ENCODE measurements around the gene PLXNA2. TPM values are rescaled to one million over a fixed set of nuclear protein-coding genes. Genes with fewer than 3 reads are reported as not detected.

The PLXNA2 gene
- total RNA-seq, 2 experiments from 2014 or later: 1.1 to 1.2 TPM

DNA sequence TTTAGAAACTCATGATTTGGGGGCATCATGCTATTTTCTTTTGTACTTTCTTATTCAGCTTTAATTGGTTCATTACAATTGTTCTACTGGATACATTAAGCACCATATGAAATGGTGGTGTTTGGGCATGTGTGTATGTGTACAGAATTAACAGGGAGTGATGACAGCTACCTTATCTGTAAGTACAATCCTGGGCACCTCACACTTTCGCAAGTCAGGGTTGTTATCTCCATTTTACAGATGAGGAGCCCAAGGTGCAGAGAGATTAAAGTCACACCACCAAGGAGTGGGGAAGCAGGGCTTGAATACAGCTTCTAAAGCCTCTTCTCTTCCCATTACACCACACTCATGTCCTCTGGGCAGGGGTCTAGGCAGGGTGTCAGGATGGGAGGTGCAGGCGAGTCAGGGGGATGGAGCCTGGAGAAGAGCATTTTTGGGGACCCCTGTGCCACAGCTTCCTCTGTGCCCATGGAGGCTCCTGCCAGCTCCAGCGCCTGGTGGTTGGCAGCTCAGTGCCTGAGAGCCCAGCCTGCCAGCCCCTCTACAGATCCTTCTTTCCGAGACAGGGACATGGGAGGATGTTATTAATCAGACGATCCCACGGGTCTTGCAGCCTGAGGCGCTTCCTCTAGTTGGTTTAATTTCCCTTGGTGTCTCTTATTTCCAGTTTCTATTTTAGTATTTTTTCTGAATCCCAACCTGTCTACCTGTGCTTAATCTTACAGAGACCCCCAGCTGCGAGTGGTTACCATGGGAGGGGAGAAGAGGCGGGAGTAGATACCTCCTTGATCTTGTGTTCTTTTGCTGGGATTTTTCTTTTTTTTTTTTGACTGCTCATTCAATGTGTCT lies 207.0 kb downstream of the PLXNA2 start:
- Mint-ChIP-seq H3K4me3 (no peak overlapping the region), H3K4me1 (no peaks in the 10 kb centered on the region), H3K9me3 (no peaks in the 10 kb centered on the region), H3K36me3 (ENCODE audit: low read depth) (no peaks in the 10 kb centered on the region), H3K27ac (no peak overlapping the region), H3K27me3 (peaks cover 2% of the 10 kb centered on the region)
- POLR2A ChIA-PET: no interaction called here
- CTCF ChIA-PET: interaction anchor here (1.5 kb wide), 1 partner anchor 10 kb away, joined by 3 read pairs; no protein-coding TSS in a partner anchor
- no peak for DNase-seq

DNA sequence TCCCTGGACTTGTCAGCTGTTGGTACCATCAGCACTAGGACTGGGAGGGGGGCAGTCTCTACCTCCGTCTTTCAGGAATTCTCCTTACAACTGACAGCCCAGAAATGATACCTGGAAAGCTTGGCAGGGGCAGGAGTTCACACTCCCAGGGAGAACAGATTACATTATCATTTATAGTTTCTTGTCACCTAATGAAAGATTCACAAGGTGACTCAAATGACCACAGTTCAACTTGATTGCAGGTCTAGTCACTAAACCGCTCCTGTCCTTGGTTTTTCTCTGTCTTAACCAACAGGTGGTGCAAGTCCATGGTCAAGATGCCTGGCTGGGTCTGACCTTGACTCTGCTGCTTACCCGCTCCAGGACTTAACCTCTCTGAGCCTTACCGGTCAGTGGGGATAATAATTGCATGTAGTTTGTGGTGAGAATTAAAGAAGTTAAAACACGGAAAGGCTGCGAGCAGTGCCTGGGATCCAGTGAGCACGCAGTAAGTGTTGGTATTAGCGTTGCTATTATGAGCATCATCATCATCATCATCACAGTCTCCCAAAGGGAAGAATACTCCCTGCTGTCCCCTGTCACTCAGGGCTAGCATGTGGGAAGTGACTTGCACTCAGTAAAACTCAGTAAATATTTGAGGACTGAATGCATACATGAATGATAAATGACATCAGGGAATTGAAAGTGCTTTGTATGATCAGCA lies 207.9 kb downstream of the PLXNA2 start:
- DNase-seq: no peak
- ChIA-PET POLR2A (no interaction called here), CTCF (interaction anchor here (1.5 kb wide), 1 partner anchor 11 kb away, joined by 3 read pairs; no protein-coding TSS in a partner anchor)
- H3K9me3 Mint-ChIP-seq: no peaks in the 10 kb centered on the region
- H3K27ac Mint-ChIP-seq: no peak overlapping the region
- H3K27me3 Mint-ChIP-seq: peaks cover 2% of the 10 kb centered on the region
- no peaks in the 10 kb centered on the region for H3K4me1 Mint-ChIP-seq
- no peak overlapping the region for H3K4me3 Mint-ChIP-seq
- H3K36me3 Mint-ChIP-seq (ENCODE audit: low read depth): no peaks in the 10 kb centered on the region

DNA sequence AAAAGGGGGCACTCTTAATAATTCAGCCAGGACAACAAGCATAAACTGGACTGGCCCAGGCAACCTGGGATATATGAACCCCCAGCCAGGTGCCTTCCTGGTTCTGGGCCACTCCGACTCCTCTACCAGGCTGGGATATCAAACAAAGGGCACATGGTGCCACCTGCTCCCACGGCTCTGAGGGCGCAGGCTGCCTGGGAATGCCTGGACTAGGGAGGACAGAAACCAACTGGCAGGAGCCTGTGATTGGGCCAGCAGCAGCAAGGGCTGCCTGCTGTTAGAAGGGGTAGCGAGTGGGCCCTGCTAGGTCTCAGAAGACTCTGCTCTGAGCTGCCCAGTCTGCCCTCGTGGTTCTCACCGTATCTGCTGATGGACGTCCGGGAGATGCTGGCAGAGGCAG lies 210.0 kb downstream of the PLXNA2 start:
- Mint-ChIP-seq H3K27me3 (peaks cover 10% of the 10 kb centered on the region), H3K4me1 (no peaks in the 10 kb centered on the region), H3K9me3 (no peaks in the 10 kb centered on the region), H3K27ac (no peak overlapping the region), H3K4me3 (no peak overlapping the region), H3K36me3 (ENCODE audit: low read depth) (no peaks in the 10 kb centered on the region)
- ChIA-PET CTCF (interaction anchor here (1.5 kb wide), 1 partner anchor 8 kb away, joined by 4 read pairs; no protein-coding TSS in a partner anchor), POLR2A (no interaction called here)
- no peak for DNase-seq

DNA sequence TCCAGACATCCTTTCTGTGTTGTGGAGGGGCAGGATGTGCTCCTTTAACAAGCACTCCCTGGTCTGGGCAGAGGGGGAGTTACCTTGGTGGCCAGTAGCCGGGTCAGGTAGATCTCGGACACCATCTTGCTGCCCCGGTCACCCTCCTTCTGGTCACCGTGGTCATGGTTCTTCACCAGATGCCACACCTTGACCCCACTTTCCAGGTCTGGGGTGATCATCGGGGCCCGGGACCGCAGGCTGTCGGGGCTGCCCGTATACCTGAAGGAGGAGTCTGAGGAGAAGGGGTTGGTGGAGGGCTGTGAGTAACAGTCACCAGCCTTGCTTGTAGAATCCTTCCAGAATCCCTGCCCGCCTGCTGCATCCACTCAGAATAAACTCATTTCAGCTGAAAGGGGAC lies 210.9 kb downstream of the PLXNA2 start:
- POLR2A ChIA-PET: no interaction called here
- Mint-ChIP-seq H3K4me1 (no peaks in the 10 kb centered on the region), H3K9me3 (no peaks in the 10 kb centered on the region), H3K27me3 (peaks cover 10% of the 10 kb centered on the region), H3K36me3 (ENCODE audit: low read depth) (no peaks in the 10 kb centered on the region), H3K27ac (no peak overlapping the region), H3K4me3 (no peak overlapping the region)
- CTCF ChIA-PET: no interaction called here
- no peak for DNase-seq

DNA sequence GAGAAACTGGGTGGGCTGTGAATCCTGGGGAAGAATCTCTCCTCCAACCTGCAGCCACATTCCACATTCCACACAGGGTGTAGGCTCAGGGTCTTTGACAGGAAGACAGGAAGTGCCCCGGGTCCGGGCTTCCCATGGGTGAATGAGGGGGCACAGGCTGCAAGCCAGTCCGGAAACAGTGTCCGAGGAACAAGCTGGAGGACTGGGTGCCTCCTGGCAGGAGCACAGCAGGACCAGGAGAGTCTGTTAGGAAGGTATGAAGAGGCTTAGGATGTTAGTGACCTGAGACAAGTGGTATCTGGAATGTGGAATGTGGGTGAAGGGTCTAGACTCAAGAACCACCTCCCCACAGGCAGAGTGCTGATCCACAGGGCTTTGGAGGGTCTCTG lies 212.3 kb downstream of the PLXNA2 start:
- H3K27me3 Mint-ChIP-seq: peaks cover 10% of the 10 kb centered on the region
- no peak for DNase-seq
- ChIA-PET POLR2A (no interaction called here), CTCF (interaction anchor here (1.1 kb wide), 2 partner anchors 8 to 29 kb away, joined by 3 read pairs; no protein-coding TSS in a partner anchor)
- no peaks in the 10 kb centered on the region for H3K4me1 Mint-ChIP-seq
- no peaks in the 10 kb centered on the region for H3K36me3 Mint-ChIP-seq (ENCODE audit: low read depth)
- no peak overlapping the region for H3K4me3 Mint-ChIP-seq
- no peak overlapping the region for H3K27ac Mint-ChIP-seq
- H3K9me3 Mint-ChIP-seq: no peaks in the 10 kb centered on the region

DNA sequence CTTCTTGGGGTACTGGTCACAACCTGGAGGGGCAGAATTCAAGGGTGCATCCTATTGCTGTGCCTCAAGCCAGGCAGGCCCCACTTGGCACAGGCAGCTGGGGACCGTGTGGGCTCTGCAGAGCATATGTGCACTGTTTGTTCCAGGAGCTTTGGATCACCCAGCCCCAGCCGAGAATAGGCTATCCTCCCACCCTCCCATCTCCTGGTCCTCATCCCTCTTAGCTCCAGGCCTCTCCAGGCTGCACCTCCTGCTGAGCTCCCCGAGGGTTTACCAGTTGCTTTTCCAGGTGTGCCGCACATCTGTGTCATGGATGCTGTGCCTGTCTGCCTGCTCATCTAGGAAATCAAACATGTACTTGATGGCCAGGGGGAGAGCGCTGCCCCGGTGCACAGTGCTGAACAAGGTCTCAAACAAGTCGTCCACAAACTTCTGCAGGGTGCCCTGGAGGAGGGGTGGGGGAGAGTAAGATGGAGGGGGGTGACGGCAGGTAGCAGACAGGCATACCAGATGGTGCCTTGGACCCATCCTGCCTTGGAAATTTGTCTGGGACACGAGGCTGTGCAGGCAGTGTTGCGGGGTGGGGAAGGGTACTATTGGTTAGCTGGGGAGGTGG lies 212.8 kb downstream of the PLXNA2 start:
- ChIA-PET CTCF (interaction anchor here (0.9 to 1.1 kb wide), 2 partner anchors 16 to 29 kb away, joined by 3 read pairs; no protein-coding TSS in a partner anchor), POLR2A (no interaction called here)
- H3K9me3 Mint-ChIP-seq: no peaks in the 10 kb centered on the region

DNA sequence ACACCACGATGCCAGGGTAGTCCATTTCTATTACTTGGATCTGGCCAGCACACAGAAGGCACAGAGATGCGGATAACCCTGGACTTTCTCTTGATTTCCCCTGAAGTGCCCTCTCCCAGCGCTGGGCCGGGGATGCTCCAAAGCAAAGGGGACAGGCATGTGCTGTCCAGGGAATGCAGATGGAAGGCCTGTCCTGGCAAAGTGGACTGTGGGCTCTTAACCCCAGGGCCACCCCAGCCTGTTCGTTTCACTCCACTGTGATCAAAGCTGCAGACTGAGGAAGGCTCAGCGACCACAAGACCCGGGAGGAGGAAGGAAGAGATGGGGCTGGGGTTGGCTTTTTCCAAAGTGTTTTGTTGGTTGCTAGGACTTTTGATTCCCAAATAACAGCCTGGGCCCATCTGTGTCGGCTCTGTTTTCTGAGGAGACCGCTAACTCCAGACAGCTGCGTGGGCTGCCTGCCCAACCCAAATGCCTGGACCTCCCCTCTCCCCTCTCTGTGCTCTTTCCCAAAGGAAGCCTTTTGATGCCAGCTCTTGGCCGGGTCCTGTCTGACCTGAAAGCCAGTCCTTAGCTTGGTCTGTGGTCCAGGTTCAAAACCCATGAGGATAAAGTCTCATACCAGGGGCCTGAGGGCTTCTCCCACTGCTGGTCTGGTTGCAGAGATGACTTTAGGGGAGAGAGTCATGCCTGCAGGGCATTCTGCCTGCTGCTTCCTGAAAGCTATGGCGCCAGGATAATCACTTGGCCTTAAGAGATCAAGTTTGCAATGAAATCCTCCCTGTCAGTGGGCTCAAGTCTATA lies 213.7 kb downstream of the PLXNA2 start:
- H3K4me1 Mint-ChIP-seq: no peaks in the 10 kb centered on the region
- H3K9me3 Mint-ChIP-seq: no peaks in the 10 kb centered on the region
- no peaks in the 10 kb centered on the region for H3K36me3 Mint-ChIP-seq (ENCODE audit: low read depth)
- no peak overlapping the region for H3K27ac Mint-ChIP-seq
- no peak for DNase-seq
- H3K4me3 Mint-ChIP-seq: no peak overlapping the region
- POLR2A ChIA-PET: no interaction called here
- peaks cover 10% of the 10 kb centered on the region for H3K27me3 Mint-ChIP-seq
- CTCF ChIA-PET: interaction anchor here (0.9 to 1.3 kb wide), 2 partner anchors 17 to 214 kb away, joined by 3 read pairs; partner anchors contain the start of gene PLXNA2

More for the DNA sequence above, 212.8 kb downstream of the PLXNA2 start:
- Mint-ChIP-seq H3K4me1 (no peaks in the 10 kb centered on the region), H3K4me3 (no peak overlapping the region), H3K27me3 (peaks cover 10% of the 10 kb centered on the region), H3K36me3 (ENCODE audit: low read depth) (no peaks in the 10 kb centered on the region), H3K27ac (no peak overlapping the region)
- no peak for DNase-seq

DNA sequence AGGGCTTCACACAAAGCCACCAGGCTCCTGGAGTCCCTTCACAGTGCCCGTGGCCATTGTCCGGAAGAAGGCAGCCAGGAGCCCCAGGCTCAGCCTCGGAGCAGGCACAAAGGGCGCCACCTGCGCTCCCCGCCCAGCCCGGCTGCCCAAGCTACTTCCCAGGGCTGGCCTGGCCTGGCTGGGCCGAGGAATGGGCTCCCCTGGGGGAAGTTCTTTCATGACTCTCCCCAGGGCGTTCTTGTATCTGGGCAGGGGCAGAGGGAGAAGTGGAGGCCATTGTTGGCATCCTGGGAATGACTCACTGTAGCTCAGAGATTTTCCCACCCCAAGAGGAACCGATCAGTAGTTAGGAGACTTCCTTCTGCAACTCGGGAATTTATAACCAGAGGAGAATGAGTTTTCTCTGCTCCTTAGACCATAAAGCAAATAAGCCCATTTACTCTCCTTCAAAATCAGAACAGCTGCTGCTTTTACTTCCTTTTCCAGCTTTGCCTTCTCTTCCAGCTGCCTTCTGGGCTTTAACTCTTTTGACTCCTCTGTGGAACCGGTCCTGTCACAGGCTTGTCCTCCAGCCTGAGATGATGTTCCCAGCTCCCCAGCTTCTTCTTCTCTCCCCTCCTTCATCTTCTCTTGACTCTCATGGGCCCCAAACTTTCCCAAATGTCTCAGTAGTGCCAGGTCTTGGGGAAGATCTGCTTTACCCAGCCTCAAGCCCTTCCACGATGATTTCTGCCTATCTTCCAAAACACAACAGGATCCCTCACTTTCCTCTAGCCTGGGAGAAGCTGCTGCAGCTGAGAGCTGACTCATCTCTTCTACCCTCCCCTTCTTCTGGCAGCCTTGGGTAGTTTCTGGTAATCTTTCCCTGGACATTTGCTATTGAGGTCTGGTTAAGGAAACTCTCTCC lies 214.6 kb downstream of the PLXNA2 start:
- no peak overlapping the region for H3K4me3 Mint-ChIP-seq
- peaks cover 8% of the 10 kb centered on the region for H3K27me3 Mint-ChIP-seq
- no peaks in the 10 kb centered on the region for H3K9me3 Mint-ChIP-seq
- H3K36me3 Mint-ChIP-seq (ENCODE audit: low read depth): no peaks in the 10 kb centered on the region
- DNase-seq: no peak
- H3K27ac Mint-ChIP-seq: no peak overlapping the region
- ChIA-PET POLR2A (interaction anchor here (0.6 kb wide), 1 partner anchor 114 kb away, joined by 5 read pairs; no protein-coding TSS in a partner anchor), CTCF (interaction anchor here (1.0 to 1.3 kb wide), 2 partner anchors 18 to 215 kb away, joined by 3 read pairs; partner anchors contain the start of gene PLXNA2)
- H3K4me1 Mint-ChIP-seq: no peaks in the 10 kb centered on the region

DNA sequence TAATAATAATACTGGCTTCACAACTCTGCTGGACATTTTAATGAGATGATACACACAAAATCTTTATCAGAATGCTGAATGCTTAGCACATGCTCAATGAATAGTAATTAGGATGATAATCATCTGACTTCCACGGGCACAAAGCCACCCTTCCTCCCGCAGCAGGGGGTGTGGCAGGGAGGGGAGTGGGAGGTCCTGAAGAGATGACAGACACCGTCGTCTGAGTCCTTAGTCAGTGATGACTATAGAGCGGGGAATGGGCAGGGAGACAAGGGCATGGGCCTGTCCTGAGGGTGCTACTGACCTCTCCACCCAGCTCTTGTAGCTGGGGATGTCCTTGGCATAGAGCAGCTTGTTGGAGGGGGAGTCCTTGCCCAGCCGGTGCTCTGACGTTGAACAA lies 215.7 kb downstream of the PLXNA2 start:
- ChIA-PET CTCF (no interaction called here), POLR2A (no interaction called here)
- no peaks in the 10 kb centered on the region for H3K4me1 Mint-ChIP-seq
- no peak overlapping the region for H3K4me3 Mint-ChIP-seq
- no peak for DNase-seq
- H3K27me3 Mint-ChIP-seq: peaks cover 10% of the 10 kb centered on the region
- no peak overlapping the region for H3K27ac Mint-ChIP-seq
- H3K36me3 Mint-ChIP-seq (ENCODE audit: low read depth): no peaks in the 10 kb centered on the region
- no peaks in the 10 kb centered on the region for H3K9me3 Mint-ChIP-seq

DNA sequence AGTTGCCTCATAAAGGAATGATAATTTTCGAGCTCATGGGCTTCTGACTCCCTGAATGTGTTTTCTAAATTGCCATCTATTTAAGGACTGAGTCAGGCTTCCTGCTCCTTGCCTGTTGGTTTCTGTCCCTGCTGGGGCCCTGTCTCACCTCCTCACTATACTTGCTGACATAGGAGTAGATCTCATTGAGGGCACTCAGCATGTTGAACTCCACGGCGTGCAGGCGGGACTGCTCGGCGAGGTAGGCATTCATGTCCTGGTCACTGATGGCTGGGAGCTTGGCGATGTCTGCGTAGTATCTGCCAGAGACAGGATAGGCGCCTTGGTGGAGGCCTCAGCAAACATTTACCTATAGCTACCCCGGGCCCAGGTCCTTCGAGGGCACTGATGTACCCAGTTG lies 216.3 kb downstream of the PLXNA2 start:
- CTCF ChIA-PET: no interaction called here
- no peak overlapping the region for H3K4me3 Mint-ChIP-seq
- peaks cover 13% of the 10 kb centered on the region for H3K27me3 Mint-ChIP-seq
- H3K27ac Mint-ChIP-seq: no peak overlapping the region
- H3K9me3 Mint-ChIP-seq: no peaks in the 10 kb centered on the region
- no peak for DNase-seq
- POLR2A ChIA-PET: no interaction called here
- no peaks in the 10 kb centered on the region for H3K4me1 Mint-ChIP-seq
- H3K36me3 Mint-ChIP-seq (ENCODE audit: low read depth): no peaks in the 10 kb centered on the region

DNA sequence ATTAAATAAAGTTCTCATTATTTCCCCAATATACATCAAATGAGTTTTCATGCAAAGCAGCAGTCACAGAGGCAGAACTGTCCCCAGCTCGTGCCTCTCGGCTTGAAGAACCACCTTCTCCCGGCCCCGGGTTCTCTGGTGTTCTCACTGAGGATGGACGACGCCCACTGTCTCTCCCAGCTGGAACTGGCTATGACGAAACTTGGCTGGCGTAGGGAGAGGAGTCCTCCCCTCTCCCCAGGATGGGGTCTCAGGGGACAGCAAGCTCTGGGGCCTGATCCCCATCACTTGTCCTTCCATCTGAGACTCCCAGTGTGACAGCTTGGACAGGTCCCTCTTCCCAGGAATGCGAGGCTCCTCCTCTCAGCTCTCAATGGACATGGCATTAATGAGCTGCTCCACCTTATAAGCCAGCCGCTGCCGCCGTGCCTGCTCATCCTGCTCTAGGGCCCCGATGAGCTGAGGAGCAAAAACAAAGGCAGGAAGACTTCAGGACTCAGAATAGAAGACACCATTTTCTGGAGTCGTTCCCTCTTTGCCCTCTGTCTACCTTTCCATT lies 217.2 kb downstream of the PLXNA2 start:
- ChIA-PET CTCF (interaction anchor here (1.8 kb wide), 1 partner anchor 218 kb away, joined by 4 read pairs; no protein-coding TSS in a partner anchor), POLR2A (no interaction called here)
- Mint-ChIP-seq H3K27me3 (peaks cover 15% of the 10 kb centered on the region), H3K36me3 (ENCODE audit: low read depth) (no peaks in the 10 kb centered on the region), H3K9me3 (no peaks in the 10 kb centered on the region), H3K27ac (no peak overlapping the region), H3K4me3 (no peak overlapping the region), H3K4me1 (no peaks in the 10 kb centered on the region)
- DNase-seq: no peak
